Mesendoderm (in vitro differentiated cells): Measurements from ENCODE around the gene PPP1R9A.

ENCODE experiments used
- DNase-seq: peaks from one replicate; pipeline ENCODE4 v3.0.0; 2013
- H2AK5ac ChIP-seq: 2 replicates; pipeline ENCODE4 v1.6.1; 2013; ENCODE audit warnings: low read length, inconsistent platforms
- H2BK120ac ChIP-seq: 2 replicates; pipeline ENCODE4 v1.6.1; 2013; ENCODE audit warnings: low read depth, mild to moderate bottlenecking, low read length, moderate library complexity, mixed read lengths
- H2BK15ac ChIP-seq: replicated peaks from 2 replicates; pipeline ENCODE4 v1.6.1; 2013; ENCODE audit warnings: low read depth, mild to moderate bottlenecking, moderate library complexity
- H2BK5ac ChIP-seq: 2 replicates; pipeline ENCODE4 v1.6.1; 2013; ENCODE audit warnings: low read length, inconsistent platforms
- H3K18ac ChIP-seq: 2 replicates; pipeline ENCODE4 v1.6.1; 2013; ENCODE audit warnings: mild to moderate bottlenecking, low read length, mixed read lengths
- H3K23ac ChIP-seq: one replicate; pipeline ENCODE4 v1.6.1; 2013; ENCODE audit warnings: low read length
- H3K27ac ChIP-seq: 2 replicates; pipeline ENCODE4 v1.5.1; 2013; ENCODE audit warnings: low read depth, mild to moderate bottlenecking, inconsistent platforms, low read length, moderate library complexity
- H3K27me3 ChIP-seq: 2 replicates; pipeline ENCODE4 v1.6.1; 2013; ENCODE audit warnings: low read length, control low read depth, mild to moderate bottlenecking, inconsistent platforms; ENCODE audit not compliant: insufficient read depth, poor library complexity
- H3K36me3 ChIP-seq: 2 replicates; pipeline ENCODE4 v1.6.1; 2013; ENCODE audit warnings: low read length, inconsistent platforms; ENCODE audit not compliant: control insufficient read depth, insufficient read depth
- H3K4ac ChIP-seq: one replicate; pipeline ENCODE4 v1.6.1; 2013; ENCODE audit warnings: low read depth, mild to moderate bottlenecking, low read length, moderate library complexity
- H3K4me1 ChIP-seq: 2 replicates; pipeline ENCODE4 v1.6.1; 2013; ENCODE audit warnings: low read depth, low read length, inconsistent platforms; ENCODE audit not compliant: control insufficient read depth
- H3K4me2 ChIP-seq: 2 replicates; pipeline ENCODE4 v1.6.1; 2013; ENCODE audit warnings: low read length
- H3K4me3 ChIP-seq: 2 replicates; pipeline ENCODE4 v1.5.1; 2013; ENCODE audit warnings: mild to moderate bottlenecking, low read length
- H3K56ac ChIP-seq: one replicate; pipeline ENCODE4 v1.6.1; 2013; ENCODE audit warnings: low read length
- H3K79me1 ChIP-seq: 2 replicates; pipeline ENCODE4 v1.6.1; 2013; ENCODE audit warnings: low read length, inconsistent platforms
- H3K79me2 ChIP-seq: 2 replicates; pipeline ENCODE4 v1.6.1; 2013; ENCODE audit warnings: mild to moderate bottlenecking, low read length; ENCODE audit not compliant: control insufficient read depth, insufficient read depth
- H3K9ac ChIP-seq: 2 replicates; pipeline ENCODE4 v1.6.1; 2013; ENCODE audit warnings: low read length, inconsistent platforms
- H4K5ac ChIP-seq: one replicate; pipeline ENCODE4 v1.6.1; 2013; ENCODE audit warnings: low read length
- H4K8ac ChIP-seq: one replicate; pipeline ENCODE4 v1.6.1; 2013; ENCODE audit warnings: low read depth, mild to moderate bottlenecking, control low read depth, low read length, moderate library complexity
- WGBS: extraction: QIAGEN DNeasy Blood & Tissue Kit; methylation state at CpG from one replicate; pipeline ENCODE4 v1.1.7; 2013; ENCODE audit warnings: low lambda C conversion rate, missing lambda C conversion rate; ENCODE audit not compliant: insufficient coverage; ENCODE audit errors: extremely low coverage; 5-methylcytosine and 5-hydroxymethylcytosine counted together

Gene PPP1R9A

DNA sequence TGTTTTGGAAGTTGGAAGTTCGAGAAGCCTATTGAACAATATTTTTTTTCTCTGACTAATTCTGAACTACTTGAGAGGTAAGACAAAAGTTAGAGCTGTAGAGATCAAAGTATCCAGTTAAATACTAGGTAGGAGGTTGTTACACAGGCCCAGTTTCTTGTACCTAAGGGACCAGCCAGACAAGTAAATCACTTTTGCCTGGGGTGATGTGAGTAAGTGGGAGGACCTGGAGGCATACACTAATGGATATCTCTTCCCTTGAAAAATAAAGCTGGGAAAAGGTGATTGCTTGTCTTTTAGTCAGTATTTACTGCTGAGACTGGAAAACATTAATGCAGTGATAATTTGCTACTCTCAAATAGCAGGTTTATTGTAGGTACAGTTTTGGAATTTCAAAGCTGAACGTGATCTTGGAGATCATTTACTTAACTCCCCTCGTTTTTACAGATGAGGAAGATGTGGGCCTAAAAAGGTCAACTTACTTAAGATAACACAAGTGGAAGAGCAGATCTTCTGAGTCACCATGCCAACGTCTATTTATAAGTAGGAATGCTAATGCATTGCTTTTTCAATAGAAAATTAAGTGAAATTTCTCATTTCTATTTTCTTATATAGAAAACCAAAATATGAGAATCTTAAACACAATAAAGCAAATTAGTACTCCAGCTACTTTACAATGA, 181.3 kb downstream of the PPP1R9A start:
- Histone ChIP-seq H3K79me2 (no peaks in the 10 kb centered on the region), H4K8ac (no peak overlapping the region), H3K23ac (no peak overlapping the region), H3K9ac (no peak overlapping the region), H3K4ac (no peak overlapping the region), H2AK5ac (no peak overlapping the region), H3K4me2 (no peak overlapping the region), H2BK5ac (no peak overlapping the region), H3K79me1 (no peaks in the 10 kb centered on the region), H3K36me3 (no peaks in the 10 kb centered on the region), H3K4me3 (no peak overlapping the region), H2BK15ac (no peak overlapping the region), H4K5ac (no peak overlapping the region), H2BK120ac (no peak overlapping the region), H3K4me1 (no peaks in the 10 kb centered on the region), H3K18ac (no peak overlapping the region), H3K27ac (no peak overlapping the region), H3K56ac (no peak overlapping the region), H3K27me3 (no peaks in the 10 kb centered on the region)
- no CpG with 5 or more reads among the region's 4 CpGs for WGBS
- no peak for DNase-seq

DNA sequence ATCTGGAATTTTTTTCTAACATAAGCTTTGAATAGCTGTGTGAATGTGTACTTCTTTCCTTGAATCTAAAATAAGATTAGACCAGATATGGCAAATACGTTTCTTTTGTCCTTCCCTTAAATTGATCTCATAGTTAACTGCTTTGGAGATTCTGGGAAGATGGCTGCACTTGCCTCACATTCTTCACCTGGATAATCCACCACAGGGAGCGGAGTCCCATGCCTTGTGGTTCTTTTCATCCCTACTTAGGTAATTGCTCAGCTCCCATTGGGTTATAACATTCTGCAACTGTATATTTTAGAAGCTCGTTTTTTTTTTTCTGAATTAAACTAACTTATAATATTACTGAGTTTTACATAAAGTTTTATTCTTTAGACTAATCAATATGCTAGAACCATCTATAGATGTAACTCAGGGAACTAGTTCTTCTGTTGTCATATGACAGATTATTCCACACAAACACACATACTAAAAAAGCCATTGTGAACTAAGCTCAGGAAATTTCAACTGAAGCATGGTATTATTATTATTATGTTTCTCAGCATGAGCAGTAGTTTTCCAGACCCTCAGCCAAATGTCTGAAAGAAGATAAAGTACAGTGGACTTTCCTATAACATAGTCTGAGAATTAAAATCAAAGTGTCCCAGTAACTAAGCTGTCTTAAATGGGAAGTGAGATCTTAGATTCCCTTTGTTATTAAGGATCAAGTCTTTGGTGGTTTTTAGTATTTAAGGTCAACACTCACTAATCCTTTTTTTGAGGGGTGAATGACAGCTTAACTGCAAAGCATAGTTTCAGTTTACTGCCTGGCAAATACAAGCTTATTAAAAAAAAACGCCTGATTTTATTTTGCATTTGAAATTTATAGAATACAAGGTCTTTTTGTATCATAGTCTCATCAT, 182.3 kb downstream of the PPP1R9A start:
- Histone ChIP-seq H2BK15ac (no peak overlapping the region), H4K5ac (no peak overlapping the region), H3K9ac (no peak overlapping the region), H3K4me2 (no peak overlapping the region), H3K56ac (no peak overlapping the region), H3K4me1 (no peaks in the 10 kb centered on the region), H3K79me1 (no peaks in the 10 kb centered on the region), H3K23ac (no peak overlapping the region), H3K27me3 (no peaks in the 10 kb centered on the region), H2BK120ac (no peak overlapping the region), H4K8ac (no peak overlapping the region), H3K79me2 (no peaks in the 10 kb centered on the region), H3K4me3 (no peak overlapping the region), H3K18ac (no peak overlapping the region), H2BK5ac (no peak overlapping the region), H3K36me3 (no peaks in the 10 kb centered on the region), H3K4ac (no peak overlapping the region), H2AK5ac (no peak overlapping the region), H3K27ac (no peak overlapping the region)
- DNase-seq = no peak
- no CpG with 5 or more reads among the region's 4 CpGs for WGBS

DNA sequence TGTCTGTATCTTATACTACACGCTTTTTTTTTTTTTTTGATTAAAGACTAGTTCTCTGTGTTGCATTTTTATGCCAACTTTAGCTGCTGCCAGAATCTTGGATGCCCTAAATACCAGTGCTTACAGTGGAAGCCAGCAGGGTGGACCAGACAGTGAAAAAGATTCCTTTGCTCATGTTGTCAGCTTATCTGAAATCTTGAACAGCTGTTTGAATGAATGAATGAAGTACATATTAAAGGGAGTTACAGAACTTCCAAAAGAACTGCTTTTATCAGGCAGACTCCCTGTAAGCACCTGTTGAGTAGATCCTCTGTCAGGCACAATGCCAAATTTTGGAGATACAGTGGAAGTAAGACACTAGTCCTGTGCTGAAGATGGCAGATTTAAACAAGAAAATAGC, 184.9 kb downstream of the PPP1R9A start:
- no peak for DNase-seq
- Histone ChIP-seq H3K79me2 (no peaks in the 10 kb centered on the region), H2BK120ac (no peak overlapping the region), H2AK5ac (no peak overlapping the region), H3K27me3 (no peaks in the 10 kb centered on the region), H3K79me1 (no peaks in the 10 kb centered on the region), H3K4me3 (no peak overlapping the region), H3K23ac (no peak overlapping the region), H4K5ac (no peak overlapping the region), H3K4me2 (no peak overlapping the region), H2BK5ac (no peak overlapping the region), H3K36me3 (no peaks in the 10 kb centered on the region), H2BK15ac (no peak overlapping the region), H3K18ac (no peak overlapping the region), H3K27ac (no peak overlapping the region), H3K56ac (no peak overlapping the region), H3K9ac (no peak overlapping the region), H4K8ac (no peak overlapping the region), H3K4me1 (no peaks in the 10 kb centered on the region), H3K4ac (no peak overlapping the region)
- WGBS = no CpG with 5 or more reads among the region's 1 CpG

DNA sequence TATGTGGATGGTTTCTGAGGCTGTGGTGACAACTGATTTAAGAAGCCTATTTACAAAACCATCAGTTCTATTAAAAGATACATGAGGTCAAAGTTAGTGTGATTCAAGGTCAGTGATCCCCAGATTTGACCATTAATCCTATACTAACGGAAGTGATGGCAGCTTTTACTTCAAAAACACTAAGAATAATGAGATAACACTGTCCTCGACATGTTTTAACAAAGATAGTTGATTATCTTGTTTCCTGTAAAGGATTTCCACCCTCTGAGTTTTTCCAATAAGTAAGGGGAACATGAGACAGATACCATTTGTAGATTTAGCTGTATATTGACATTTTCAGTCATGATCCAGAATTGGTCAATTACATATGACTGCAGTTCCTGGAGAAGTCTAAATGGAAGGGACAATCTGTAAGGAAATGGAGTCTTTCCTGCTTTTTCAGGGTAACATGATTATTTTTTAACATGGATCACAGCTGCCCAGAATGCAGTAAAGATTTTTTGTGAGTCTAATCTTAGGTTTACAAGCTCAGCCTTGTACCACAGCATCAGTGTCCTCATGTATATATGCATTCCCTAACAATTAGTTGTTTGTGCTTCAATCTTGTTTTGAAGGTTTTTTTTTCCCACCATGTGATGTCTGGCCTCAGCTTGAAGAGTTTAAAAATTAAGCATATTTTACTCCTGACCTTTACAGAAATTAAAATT, 188.0 kb downstream of the PPP1R9A start:
- Histone ChIP-seq H3K4me2 (no peak overlapping the region), H3K4ac (no peak overlapping the region), H3K27ac (no peak overlapping the region), H3K23ac (no peak overlapping the region), H3K18ac (no peak overlapping the region), H3K56ac (no peak overlapping the region), H3K4me1 (no peaks in the 10 kb centered on the region), H3K36me3 (no peaks in the 10 kb centered on the region), H3K79me2 (no peaks in the 10 kb centered on the region), H3K4me3 (no peak overlapping the region), H4K8ac (no peak overlapping the region), H2AK5ac (no peak overlapping the region), H3K9ac (no peak overlapping the region), H3K27me3 (no peaks in the 10 kb centered on the region), H2BK15ac (no peak overlapping the region), H2BK120ac (no peak overlapping the region), H2BK5ac (no peak overlapping the region), H3K79me1 (no peaks in the 10 kb centered on the region), H4K5ac (no peak overlapping the region)
- no CpG with 5 or more reads among the region's 2 CpGs for WGBS
- no peak for DNase-seq

DNA sequence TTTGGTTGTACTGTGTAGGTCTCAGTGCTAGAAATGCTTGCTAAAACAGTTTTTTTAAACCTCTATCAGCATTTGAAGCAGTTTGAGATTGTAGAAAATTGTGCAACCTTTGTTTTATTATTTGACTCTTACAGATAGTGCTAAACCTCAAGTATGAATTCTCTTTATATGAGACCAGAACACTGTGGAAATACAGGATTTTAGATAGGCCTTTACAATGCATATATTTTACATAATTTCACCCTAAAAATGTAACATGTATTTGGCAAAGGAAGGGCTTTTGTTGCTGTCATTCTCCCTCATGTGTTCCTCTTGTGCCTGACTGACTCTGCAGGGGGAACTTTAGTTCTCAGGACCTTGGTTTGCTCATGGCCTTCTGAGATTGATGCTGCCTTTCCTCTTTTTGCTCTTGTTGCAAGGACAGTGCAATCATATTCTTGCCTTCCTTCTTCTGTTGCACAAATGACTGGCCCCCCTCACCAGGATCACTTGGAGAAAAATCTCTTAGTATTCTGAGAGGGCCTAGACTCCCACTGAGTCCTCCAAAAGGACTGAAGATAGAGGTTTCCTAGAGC, 188.7 kb downstream of the PPP1R9A start:
- H3K79me2 ChIP-seq = no peaks in the 10 kb centered on the region
- H4K5ac ChIP-seq = no peak overlapping the region
- H2BK15ac ChIP-seq = no peak overlapping the region
- no peak overlapping the region for H3K4me3 ChIP-seq
- no peak overlapping the region for H2BK120ac ChIP-seq
- no peak overlapping the region for H3K4ac ChIP-seq
- no peak overlapping the region for H3K23ac ChIP-seq
- DNase-seq = no peak
- H3K27me3 ChIP-seq = no peaks in the 10 kb centered on the region
- no peaks in the 10 kb centered on the region for H3K36me3 ChIP-seq
- no peak overlapping the region for H4K8ac ChIP-seq
- H2BK5ac ChIP-seq = no peak overlapping the region
- H3K9ac ChIP-seq = no peak overlapping the region
- H2AK5ac ChIP-seq = no peak overlapping the region
- H3K18ac ChIP-seq = no peak overlapping the region
- H3K56ac ChIP-seq = no peak overlapping the region
- no peak overlapping the region for H3K4me2 ChIP-seq
- no peak overlapping the region for H3K27ac ChIP-seq
- no peaks in the 10 kb centered on the region for H3K4me1 ChIP-seq
- H3K79me1 ChIP-seq = no peaks in the 10 kb centered on the region
